Activated naive CD8-positive, alpha-beta T cell treated with anti-CD3 and anti-CD28 coated beads, Interleukin-2, amount 10 ng/mL, durations not matched to agents 7 days and 5 days (primary cell): Measurements from ENCODE around the gene PCED1B. TPM values are rescaled to one million over a fixed set of nuclear protein-coding genes. Genes with fewer than 3 reads are reported as not detected.
"Not testable (repeated sequence)": the region's sequence is repeated elsewhere in the genome, so short reads cannot be mapped to it uniquely, and the experiment has no call there.

ENCODE experiments used
- ATAC-seq: fragments of 150-1000 bp; cut with Tn5 transposase; one replicate; pipeline ENCODE4 v1.10.0; 2021; ENCODE audit warnings: low read depth, moderate library complexity
- POLR2A ChIA-PET: fragments of 350-600 bp; sonication (Branson Sonifier 250); formaldehyde crosslinking; loops from one replicate; lab custom pipeline; 2021; ENCODE audit warnings: antibody characterized with exemption; lab: Charles Lee
- DNase-seq: peaks from one replicate; pipeline ENCODE4 v3.0.0; 2021
- H3K27ac Mint-ChIP-seq: one replicate; pipeline ENCODE4 v1.8.0; 2022; ENCODE audit warnings: mild to moderate bottlenecking, mixed read lengths
- H3K27me3 Mint-ChIP-seq: one replicate; pipeline ENCODE4 v1.8.0; 2022; ENCODE audit warnings: mild to moderate bottlenecking, moderate library complexity, mixed read lengths
- H3K36me3 Mint-ChIP-seq: one replicate; pipeline ENCODE4 v1.8.0; 2021; ENCODE audit warnings: mild to moderate bottlenecking, mixed read lengths
- H3K4me1 Mint-ChIP-seq: one replicate; pipeline ENCODE4 v1.8.0; 2021; ENCODE audit warnings: mixed read lengths
- H3K4me3 Mint-ChIP-seq: one replicate; pipeline ENCODE4 v1.8.0; 2022; ENCODE audit warnings: mild to moderate bottlenecking, moderate library complexity, mixed read lengths
- H3K9me3 Mint-ChIP-seq: one replicate; pipeline ENCODE4 v1.8.0; 2021; ENCODE audit warnings: mixed read lengths
- total RNA-seq, 2 experiments: library from RNA; stranded (reverse); gene quantifications; one replicate each; pipeline ENCODE4 v1.2.3, GENCODE V29; 2021

Gene PCED1B
- total RNA-seq, 2 experiments from 2014 or later, result 102 to 104 TPM

GRCh38 chr12:47206450-47207339, 127.3 kb downstream of the PCED1B start:
- Mint-ChIP-seq H3K27ac (peak overlapping the region; percentile 88), H3K27me3 (no peaks in the 10 kb centered on the region), H3K4me3 (peak overlapping the region; percentile 87), H3K9me3 (peaks cover 2% of the 10 kb centered on the region), H3K4me1 (peaks cover 61% of the 10 kb centered on the region), H3K36me3 (peaks cover 47% of the 10 kb centered on the region)
- DNase-seq (no peak), ATAC-seq (no peak)
- POLR2A ChIA-PET, result interaction anchor here (0.6 to 14.2 kb wide), 15 partner anchors 12 to 480 kb away, joined by 3 to 258 read pairs (median 6); partner anchors contain the start of genes AMIGO2 and PCED1B

- POLR2A ChIA-PET, result interaction anchor here (0.6 to 14.2 kb wide), 16 partner anchors 11 to 479 kb away, joined by 3 to 258 read pairs (median 6); partner anchors contain the start of genes AMIGO2 and PCED1B
- peak; percentile 62 for DNase-seq
- Mint-ChIP-seq H3K36me3 (peaks cover 50% of the 10 kb centered on the region), H3K4me3 (peak overlapping the region; percentile 87), H3K9me3 (peaks cover 2% of the 10 kb centered on the region), H3K27me3 (no peaks in the 10 kb centered on the region), H3K27ac (peak overlapping the region; percentile 88), H3K4me1 (peaks cover 62% of the 10 kb centered on the region)
- ATAC-seq, result peak; percentile 67
Observed at GRCh38 chr12:47207340-47207717, 127.9 kb downstream of the PCED1B start.

GRCh38 chr12:47207829-47208248, 128.4 kb downstream of the PCED1B start:
- Mint-ChIP-seq H3K4me1 (peaks cover 61% of the 10 kb centered on the region), H3K4me3 (peak overlapping the region; percentile 87), H3K27me3 (no peaks in the 10 kb centered on the region), H3K9me3 (peaks cover 2% of the 10 kb centered on the region), H3K27ac (peak overlapping the region; percentile 88), H3K36me3 (peaks cover 50% of the 10 kb centered on the region)
- DNase-seq (no peak), ATAC-seq (peak; percentile 12)
- POLR2A ChIA-PET, result interaction anchor here (0.9 to 14.2 kb wide), 12 partner anchors 11 to 190 kb away, joined by 3 to 258 read pairs (median 8); partner anchors contain the start of genes AMIGO2 and PCED1B

GRCh38 chr12:47209014-47209413, 129.6 kb downstream of the PCED1B start:
- peaks cover 58% of the 10 kb centered on the region for H3K36me3 Mint-ChIP-seq
- POLR2A ChIA-PET, result interaction anchor here (1.4 to 14.2 kb wide), 4 partner anchors 10 to 187 kb away, joined by 4 to 258 read pairs (median 135); partner anchors contain the start of genes AMIGO2 and PCED1B
- ATAC-seq, result no peak

GRCh38 chr12:47210776-47211175, 131.4 kb downstream of the PCED1B start:
- ATAC-seq, result no peak

More at GRCh38 chr12:47209014-47209413, 129.6 kb downstream of the PCED1B start:
- H3K4me1 Mint-ChIP-seq, result peaks cover 65% of the 10 kb centered on the region
- DNase-seq, result no peak
- peak overlapping the region; percentile 88 for H3K27ac Mint-ChIP-seq
- H3K27me3 Mint-ChIP-seq, result no peaks in the 10 kb centered on the region
- peak overlapping the region; percentile 87 for H3K4me3 Mint-ChIP-seq
- H3K9me3 Mint-ChIP-seq, result peaks cover 2% of the 10 kb centered on the region

GRCh38 chr12:47212701-47213039, 133.2 kb downstream of the PCED1B start:
- Mint-ChIP-seq H3K9me3 (no peaks in the 10 kb centered on the region), H3K36me3 (peaks cover 55% of the 10 kb centered on the region)

More at GRCh38 chr12:47210776-47211175, 131.4 kb downstream of the PCED1B start:
- Mint-ChIP-seq H3K4me1 (peaks cover 66% of the 10 kb centered on the region), H3K27me3 (no peaks in the 10 kb centered on the region), H3K9me3 (no peaks in the 10 kb centered on the region), H3K36me3 (peaks cover 56% of the 10 kb centered on the region), H3K4me3 (peak overlapping the region; percentile 87), H3K27ac (peak overlapping the region; percentile 96)
- DNase-seq, result no peak
- POLR2A ChIA-PET, result interaction anchor here (0.7 to 14.2 kb wide), 9 partner anchors 8 to 1921 kb away, joined by 3 to 258 read pairs (median 7); partner anchors contain the start of genes AMIGO2, PCED1B and TUBA1B

GRCh38 chr12:47213396-47213795, 134.0 kb downstream of the PCED1B start:
- Mint-ChIP-seq H3K4me1 (peaks cover 44% of the 10 kb centered on the region), H3K27ac (peak overlapping the region; percentile 96), H3K36me3 (peaks cover 62% of the 10 kb centered on the region), H3K9me3 (no peaks in the 10 kb centered on the region), H3K4me3 (peak overlapping the region; percentile 87), H3K27me3 (peaks cover 1% of the 10 kb centered on the region)
- ATAC-seq (no peak), DNase-seq (no peak)
- POLR2A ChIA-PET, result interaction anchor here (0.7 to 14.2 kb wide), 16 partner anchors 9 to 944 kb away, joined by 3 to 258 read pairs (median 4); partner anchors contain the start of genes AMIGO2, PCED1B, RPAP3 and SLC38A1

More at GRCh38 chr12:47212701-47213039, 133.2 kb downstream of the PCED1B start:
- ATAC-seq (no peak), DNase-seq (no peak)
- POLR2A ChIA-PET, result interaction anchor here (1.0 to 14.2 kb wide), 10 partner anchors 6 to 944 kb away, joined by 4 to 258 read pairs (median 23); partner anchors contain the start of genes AMIGO2, PCED1B, RPAP3 and SLC38A1
- Mint-ChIP-seq H3K4me1 (peaks cover 50% of the 10 kb centered on the region), H3K27me3 (no peaks in the 10 kb centered on the region), H3K4me3 (peak overlapping the region; percentile 87), H3K27ac (peak overlapping the region; percentile 96)

GRCh38 chr12:47214001-47214619, 134.7 kb downstream of the PCED1B start:
- peak overlapping the region; percentile 96 for H3K27ac Mint-ChIP-seq
- H3K4me1 Mint-ChIP-seq, result peaks cover 39% of the 10 kb centered on the region
- DNase-seq (no peak), ATAC-seq (no peak)
- H3K4me3 Mint-ChIP-seq, result peak overlapping the region; percentile 87
- H3K27me3 Mint-ChIP-seq, result peaks cover 1% of the 10 kb centered on the region
- H3K9me3 Mint-ChIP-seq, result no peaks in the 10 kb centered on the region
- POLR2A ChIA-PET, result interaction anchor here (0.7 to 14.2 kb wide), 16 partner anchors 8 to 945 kb away, joined by 3 to 258 read pairs (median 4); partner anchors contain the start of genes AMIGO2, PCED1B and SLC38A1
- peaks cover 63% of the 10 kb centered on the region for H3K36me3 Mint-ChIP-seq

- Mint-ChIP-seq H3K27ac (peak overlapping the region; percentile 92), H3K4me3 (peak overlapping the region; percentile 87), H3K36me3 (peaks cover 64% of the 10 kb centered on the region), H3K4me1 (peaks cover 37% of the 10 kb centered on the region), H3K9me3 (no peaks in the 10 kb centered on the region), H3K27me3 (peaks cover 1% of the 10 kb centered on the region)
- no peak for DNase-seq
- ATAC-seq, result no peak
- POLR2A ChIA-PET, result interaction anchor here (0.7 to 14.2 kb wide), 12 partner anchors 6 to 945 kb away, joined by 3 to 258 read pairs (median 46); partner anchors contain the start of genes AMIGO2, PCED1B and SLC38A1
Observed at GRCh38 chr12:47214771-47215170, 135.3 kb downstream of the PCED1B start.

- H3K4me1 Mint-ChIP-seq, result peaks cover 35% of the 10 kb centered on the region
- peaks cover 67% of the 10 kb centered on the region for H3K36me3 Mint-ChIP-seq
- DNase-seq (peak; percentile 74), ATAC-seq (peak; percentile 55)
- H3K9me3 Mint-ChIP-seq, result no peaks in the 10 kb centered on the region
- H3K4me3 Mint-ChIP-seq, result peak overlapping the region; percentile 87
- H3K27me3 Mint-ChIP-seq, result peaks cover 1% of the 10 kb centered on the region
- H3K27ac Mint-ChIP-seq, result peak overlapping the region; percentile 92
- POLR2A ChIA-PET, result interaction anchor here (0.6 to 14.2 kb wide), 26 partner anchors 7 to 1487 kb away, joined by 3 to 258 read pairs (median 4); partner anchors contain the start of genes AMIGO2, ARID2, PCED1B and SLC38A1
Observed at GRCh38 chr12:47216150-47216677, 136.8 kb downstream of the PCED1B start.

GRCh38 chr12:47217595-47217869, 138.1 kb downstream of the PCED1B start:
- Mint-ChIP-seq H3K36me3 (peaks cover 70% of the 10 kb centered on the region), H3K4me1 (peaks cover 41% of the 10 kb centered on the region), H3K4me3 (peak overlapping the region; percentile 87), H3K27ac (peak overlapping the region; percentile 92)
- not testable (repeated sequence) for ATAC-seq, H3K27me3 Mint-ChIP-seq, H3K9me3 Mint-ChIP-seq, DNase-seq
- POLR2A ChIA-PET, result interaction anchor here (1.2 to 14.2 kb wide), 14 partner anchors 9 to 596 kb away, joined by 3 to 258 read pairs (median 30); partner anchors contain the start of genes AMIGO2 and PCED1B

- DNase-seq (peak; percentile 67), ATAC-seq (peak; percentile 36)
- peaks cover 43% of the 10 kb centered on the region for H3K4me1 Mint-ChIP-seq
- H3K4me3 Mint-ChIP-seq, result peak overlapping the region; percentile 87
- H3K9me3 Mint-ChIP-seq, result no peaks in the 10 kb centered on the region
- peak overlapping the region; percentile 92 for H3K27ac Mint-ChIP-seq
- H3K27me3 Mint-ChIP-seq, result peaks cover 1% of the 10 kb centered on the region
- POLR2A ChIA-PET, result interaction anchor here (0.6 to 14.2 kb wide), 17 partner anchors 9 to 1291 kb away, joined by 3 to 258 read pairs (median 10); partner anchors contain the start of genes AMIGO2 and PCED1B
- peaks cover 72% of the 10 kb centered on the region for H3K36me3 Mint-ChIP-seq
Observed at GRCh38 chr12:47218191-47218654, 138.8 kb downstream of the PCED1B start.
